Stimulated activated CD4-positive, alpha-beta T cell treated with anti-CD3 and anti-CD28 coated beads, TNF-alpha, amount 100 ng/mL, for 48 hours (primary cell): Measurements from ENCODE around the gene PPCDC.

Experiments used
- DNase-seq, 3 donors: peaks; one replicate each; pipeline ENCODE4 v3.0.0-alpha.2; 2020; ENCODE audit warnings: low read depth in 3 of 3

Gene PPCDC, protein sequence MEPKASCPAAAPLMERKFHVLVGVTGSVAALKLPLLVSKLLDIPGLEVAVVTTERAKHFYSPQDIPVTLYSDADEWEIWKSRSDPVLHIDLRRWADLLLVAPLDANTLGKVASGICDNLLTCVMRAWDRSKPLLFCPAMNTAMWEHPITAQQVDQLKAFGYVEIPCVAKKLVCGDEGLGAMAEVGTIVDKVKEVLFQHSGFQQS

DNA sequence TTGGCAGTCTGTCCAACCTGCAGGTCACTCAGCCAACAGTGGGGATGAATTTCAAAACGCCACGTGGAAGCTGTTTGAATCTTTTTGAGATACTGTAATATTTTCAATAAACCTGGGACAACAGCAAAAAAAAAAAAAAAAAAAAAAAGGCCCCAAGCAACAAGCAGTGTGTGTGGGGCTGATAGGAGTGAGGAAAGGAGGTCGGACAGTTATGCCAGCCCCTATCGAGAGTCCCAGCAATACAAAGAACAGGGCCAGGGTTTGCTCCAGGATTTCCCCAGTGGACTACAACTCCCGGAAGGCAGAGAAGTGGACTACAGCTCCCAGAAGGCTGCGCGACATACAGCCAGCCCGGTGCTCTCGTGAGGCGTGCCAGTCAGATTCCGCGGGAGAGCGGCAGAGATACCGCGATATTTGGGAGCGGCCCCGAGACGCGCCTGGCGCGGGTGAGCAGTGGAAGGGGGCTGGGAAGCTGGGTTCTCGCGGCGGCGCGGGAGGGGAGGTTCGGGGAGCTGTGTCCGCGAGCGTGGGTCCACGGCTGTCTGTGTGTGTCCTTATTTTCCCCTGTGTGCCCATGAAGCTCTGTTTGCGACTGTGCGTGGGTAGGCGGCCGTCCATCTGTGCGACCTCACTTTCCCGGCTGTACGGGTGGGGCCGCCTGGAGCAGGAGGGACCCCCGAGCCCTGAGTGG lies at the start of gene PPCDC:
TSS of gene PPCDC (plus strand) at position 410 of the 691 bp plus-strand sequence. CDS start 4,729 bp downstream, outside the sequence.
- DNase-seq: peak; percentile 91 to 94 (median 94)

DNA sequence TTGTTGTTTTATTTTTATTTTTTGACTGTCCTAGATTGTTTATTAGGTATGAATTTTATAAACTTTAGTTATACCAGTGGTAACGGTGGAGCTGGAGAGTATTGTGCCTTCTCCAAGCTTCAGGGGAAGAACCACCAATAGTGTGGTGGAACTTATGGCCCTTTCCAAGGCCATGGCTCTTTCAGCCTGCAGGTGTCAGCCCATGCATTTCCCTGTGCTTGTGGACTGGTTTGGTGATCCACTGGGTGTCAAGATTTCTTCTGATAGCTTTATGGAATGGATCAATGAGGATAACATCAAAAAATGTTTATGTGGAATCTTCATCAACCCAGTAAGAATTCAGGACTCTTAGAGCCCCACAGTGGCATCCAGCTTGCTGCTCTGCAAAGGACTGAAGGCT lies 47.2 kb upstream of the PPCDC start:
- DNase-seq: no peak

DNA sequence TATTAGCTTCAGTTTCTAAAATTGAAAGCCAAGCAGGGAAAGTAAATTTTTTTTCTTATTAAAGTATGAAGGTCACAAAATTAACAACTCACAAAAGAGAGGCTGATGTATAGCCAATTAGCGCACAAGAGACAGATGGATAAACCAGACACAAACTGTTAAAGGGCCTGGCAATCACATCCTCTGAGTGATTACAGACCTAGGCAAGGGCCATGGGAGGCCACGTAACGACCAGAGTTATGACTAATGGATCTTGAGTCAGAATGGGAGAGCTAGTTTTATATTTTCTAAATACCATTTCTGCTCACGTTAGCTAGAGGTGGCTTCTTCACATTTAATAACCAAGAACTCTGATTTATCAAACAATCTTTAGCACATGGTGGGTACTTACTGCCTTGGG lies 45.8 kb upstream of the PPCDC start:
- no peak for DNase-seq

DNA sequence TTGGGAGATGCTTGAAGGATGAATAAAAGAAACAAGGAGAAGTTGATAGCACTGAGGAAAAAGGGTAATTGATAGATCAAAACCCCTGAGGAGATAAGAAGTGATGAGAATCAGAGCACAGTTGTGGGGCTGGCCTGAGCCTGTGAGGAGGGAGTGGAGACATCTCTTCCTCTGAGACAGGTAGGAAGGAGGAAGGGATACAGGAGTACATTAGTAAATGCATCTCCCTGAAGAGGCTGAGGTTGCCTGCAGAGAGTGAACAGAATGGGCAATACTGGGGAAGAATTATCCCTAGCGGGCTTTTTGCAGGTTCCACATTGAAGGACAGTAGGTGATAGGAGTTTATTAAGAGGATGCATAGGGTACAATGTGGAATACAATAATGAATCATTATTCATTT lies 45.3 kb upstream of the PPCDC start:
- DNase-seq: no peak

DNA sequence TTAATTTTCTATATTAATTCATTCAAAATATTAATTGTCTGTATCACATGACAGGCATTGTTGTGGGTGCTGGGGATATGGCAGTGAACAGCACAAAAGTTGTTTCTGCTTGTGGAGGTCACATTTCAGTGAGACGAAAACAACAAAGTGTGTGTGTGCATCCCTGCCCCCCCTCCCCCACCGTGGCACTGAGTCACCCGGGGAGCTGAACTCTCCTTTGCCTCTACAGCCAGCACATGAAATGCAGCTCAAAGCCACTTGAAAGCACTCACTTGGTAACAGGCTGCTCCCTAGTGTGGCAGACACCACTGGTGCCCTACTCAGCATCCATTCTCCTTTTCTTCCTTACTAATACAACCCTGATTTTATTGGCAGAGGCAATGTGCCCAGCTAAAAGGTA lies 44.9 kb upstream of the PPCDC start:
- peak in 2 of 3 donors; percentile 52 to 68 for DNase-seq

DNA sequence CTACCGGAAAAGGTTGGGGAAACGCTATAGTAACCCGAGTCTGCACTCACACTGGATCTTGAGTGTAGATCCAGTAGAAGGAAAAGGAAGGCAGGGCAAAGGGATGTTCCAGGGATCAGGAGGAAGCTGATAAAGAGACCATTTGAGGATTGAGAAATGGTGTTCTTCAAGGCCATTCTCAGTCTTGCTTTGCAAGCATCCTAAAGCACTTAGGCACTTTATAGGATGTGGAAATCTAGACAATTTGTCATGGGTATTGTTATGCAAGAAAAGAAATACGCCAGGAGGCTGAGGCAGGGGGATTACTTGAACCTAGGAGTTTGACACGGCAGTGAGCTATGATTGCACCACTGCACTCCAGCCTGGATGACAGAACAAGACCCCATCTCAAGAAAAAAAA lies 41.2 kb upstream of the PPCDC start:
- DNase-seq: no peak

DNA sequence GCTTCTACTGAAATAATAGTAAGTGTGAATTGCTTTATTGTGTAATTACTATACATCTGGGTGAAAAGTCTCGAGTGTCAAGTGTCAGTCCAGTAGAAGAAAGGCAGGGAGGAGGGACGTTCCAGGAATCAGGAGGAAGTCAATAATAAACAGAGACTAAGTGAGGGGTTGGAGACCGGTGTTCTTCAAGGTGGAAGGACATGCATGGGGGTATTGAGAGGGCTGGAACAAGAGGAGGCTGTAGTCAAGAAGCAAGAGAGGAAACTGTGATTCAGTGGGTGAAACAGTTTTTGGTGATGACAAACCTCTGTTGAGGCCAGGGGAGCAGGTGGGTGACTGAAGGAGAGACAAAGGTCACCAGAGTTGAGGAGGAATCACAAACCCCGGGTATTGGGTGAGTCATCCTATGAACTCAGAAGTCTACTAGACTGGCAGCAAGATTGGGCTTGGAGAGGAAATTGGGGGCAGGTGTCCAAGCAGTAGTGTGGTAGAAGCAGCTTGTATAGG lies 39.6 kb upstream of the PPCDC start:
- peak; percentile 36 to 66 (median 46) for DNase-seq

DNA sequence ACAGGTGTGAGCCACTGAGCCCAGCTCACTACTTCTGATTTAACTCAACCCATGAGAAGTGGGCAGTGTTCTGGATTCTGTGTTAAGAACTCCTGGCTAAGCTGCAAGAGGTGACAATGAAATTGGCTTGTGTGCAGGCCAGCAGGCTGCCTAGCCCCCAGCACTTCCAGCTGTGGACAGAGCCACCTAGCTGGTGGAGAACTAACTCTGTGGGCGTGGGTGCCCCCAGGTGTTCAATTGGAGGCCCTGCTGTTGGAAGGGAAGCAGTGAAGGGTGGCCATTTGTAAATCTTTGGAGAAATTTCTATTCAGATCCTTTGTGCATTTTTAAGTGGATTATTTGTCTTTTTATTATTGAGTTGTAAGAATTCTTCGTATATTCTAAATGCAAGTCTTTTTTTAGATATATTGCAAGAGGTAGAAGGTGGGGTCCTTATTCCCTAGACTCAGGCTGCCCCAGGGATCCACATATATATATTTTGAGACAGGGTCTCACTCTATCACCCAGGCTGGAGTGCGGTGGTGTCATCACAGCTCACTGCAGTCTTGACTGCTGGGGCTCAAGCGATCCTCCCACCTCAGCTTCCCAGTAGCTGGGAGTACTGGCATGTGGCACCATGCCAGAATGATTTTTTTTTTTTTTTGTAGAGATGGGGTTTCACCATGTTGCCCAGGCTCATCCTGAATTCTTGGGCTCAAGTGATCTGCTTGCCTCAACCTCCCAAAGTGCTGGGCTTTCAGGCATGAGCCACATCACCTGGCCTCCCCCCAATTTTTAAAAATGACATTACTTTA lies 35.2 kb upstream of the PPCDC start:
- peak in 1 of 3 donors; percentile 25 for DNase-seq

DNA sequence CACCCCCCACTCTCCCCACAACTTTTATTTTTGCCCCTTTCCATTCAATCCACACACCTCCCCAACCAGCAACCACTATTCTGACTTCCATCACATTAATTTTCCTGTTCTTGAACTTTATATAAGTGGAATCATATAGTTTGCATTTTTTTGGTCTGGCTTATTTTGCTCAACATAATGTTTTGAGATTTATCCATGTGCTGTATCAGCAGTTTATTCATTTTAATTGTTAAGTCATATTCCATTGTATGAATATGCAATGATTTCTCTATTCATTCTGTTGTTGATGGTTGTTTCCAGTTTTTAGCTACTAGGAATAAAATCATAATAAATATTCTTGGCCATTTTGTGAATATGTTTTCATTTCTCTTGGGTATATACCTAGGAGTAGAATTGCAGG lies 33.9 kb upstream of the PPCDC start:
- no peak for DNase-seq

DNA sequence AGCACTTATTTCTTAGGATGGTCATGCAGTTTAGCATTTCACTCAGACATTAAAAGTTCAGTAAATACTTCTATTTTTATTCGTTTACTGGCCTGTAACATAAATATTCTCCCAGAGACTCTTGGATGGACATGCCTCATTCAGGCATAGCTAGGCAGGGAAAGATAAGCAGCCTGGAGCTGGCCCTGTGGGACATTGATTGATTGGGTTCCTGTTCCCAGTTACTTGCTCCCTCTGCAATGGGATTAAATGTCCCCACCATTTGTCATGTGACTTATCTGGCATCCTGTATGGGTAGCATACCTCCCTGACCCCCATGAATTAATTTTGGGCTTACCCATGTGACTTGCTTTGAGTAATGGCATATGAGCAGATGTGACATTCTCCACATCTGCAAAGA lies 30.8 kb upstream of the PPCDC start:
- no peak for DNase-seq

DNA sequence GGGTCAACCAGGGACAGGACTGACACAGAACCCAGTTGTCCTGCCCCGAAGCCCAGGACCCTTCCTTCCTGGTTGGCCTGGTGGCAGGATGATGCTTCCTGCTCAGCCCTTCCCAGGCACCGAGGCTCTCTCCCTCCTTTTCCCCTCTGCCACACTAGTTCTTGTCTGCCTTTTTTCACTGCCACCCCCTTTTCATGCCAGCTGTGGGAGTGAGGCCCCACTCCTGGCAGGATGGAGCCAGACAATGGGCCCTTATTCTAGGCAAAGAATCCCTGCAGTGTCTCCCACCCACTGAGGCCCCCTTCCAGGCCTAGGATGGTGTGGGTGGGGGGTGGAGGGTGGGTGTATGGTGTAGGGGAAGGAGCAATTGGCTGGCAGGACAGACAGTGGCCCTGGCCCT lies 29.2 kb upstream of the PPCDC start:
- DNase-seq: no peak

DNA sequence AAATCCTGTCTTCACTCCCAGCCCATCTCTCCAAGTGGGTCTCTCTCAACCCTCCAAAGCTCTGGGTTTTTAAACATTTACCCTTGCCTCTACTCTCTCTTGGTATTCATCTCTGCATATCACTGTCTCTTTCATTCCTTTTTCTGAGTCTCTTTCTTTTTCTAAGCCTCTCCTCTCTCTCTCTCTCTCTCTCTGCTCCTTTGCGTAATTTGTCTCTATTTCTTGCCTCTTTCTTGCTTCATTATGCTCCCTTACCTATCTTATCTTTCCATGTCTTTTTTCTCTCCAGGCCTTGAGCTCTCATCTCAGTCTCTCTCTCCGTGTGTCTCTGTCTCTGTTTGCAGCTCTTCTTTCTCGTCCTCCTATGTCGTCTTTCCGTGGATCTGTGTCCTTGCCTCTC lies 28.7 kb upstream of the PPCDC start:
- DNase-seq: no peak

DNA sequence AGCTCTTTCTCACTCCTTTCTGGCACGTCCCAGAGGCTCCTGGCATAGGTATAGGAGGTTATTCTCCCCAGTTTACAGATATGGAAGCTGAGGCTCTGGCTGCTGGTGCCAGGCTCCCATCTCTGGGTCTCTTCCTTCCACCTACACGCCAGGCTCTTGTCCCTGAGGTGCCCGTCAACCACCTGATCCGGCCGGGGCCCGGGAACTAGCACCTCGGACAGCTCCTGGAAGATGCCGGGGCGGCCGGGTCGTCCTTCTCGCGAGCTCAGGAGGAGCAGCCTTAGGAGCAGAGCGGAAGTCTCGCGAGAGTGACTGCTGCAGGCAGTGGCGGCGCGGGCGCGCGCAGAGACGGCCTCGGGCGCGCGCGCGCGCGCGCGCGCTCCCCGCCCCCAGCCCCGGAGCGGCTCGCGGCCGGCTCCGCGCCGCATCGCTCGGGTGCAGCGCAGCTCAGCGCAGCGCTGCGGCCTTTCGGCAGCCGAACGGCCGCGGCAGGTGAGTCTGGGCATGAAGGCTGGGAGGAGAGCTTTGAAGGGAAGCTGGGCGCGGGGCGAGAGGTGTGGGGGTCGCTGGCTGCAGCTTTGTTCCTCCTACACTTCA lies 28.1 kb upstream of the PPCDC start, which contains the start of gene SCAMP5:
TSS of gene SCAMP5 (plus strand) at position 382 of the 597 bp plus-strand sequence. CDS start 16,277 bp downstream, outside the sequence.
- DNase-seq: peak; percentile 88 to 95 (median 92)

DNA sequence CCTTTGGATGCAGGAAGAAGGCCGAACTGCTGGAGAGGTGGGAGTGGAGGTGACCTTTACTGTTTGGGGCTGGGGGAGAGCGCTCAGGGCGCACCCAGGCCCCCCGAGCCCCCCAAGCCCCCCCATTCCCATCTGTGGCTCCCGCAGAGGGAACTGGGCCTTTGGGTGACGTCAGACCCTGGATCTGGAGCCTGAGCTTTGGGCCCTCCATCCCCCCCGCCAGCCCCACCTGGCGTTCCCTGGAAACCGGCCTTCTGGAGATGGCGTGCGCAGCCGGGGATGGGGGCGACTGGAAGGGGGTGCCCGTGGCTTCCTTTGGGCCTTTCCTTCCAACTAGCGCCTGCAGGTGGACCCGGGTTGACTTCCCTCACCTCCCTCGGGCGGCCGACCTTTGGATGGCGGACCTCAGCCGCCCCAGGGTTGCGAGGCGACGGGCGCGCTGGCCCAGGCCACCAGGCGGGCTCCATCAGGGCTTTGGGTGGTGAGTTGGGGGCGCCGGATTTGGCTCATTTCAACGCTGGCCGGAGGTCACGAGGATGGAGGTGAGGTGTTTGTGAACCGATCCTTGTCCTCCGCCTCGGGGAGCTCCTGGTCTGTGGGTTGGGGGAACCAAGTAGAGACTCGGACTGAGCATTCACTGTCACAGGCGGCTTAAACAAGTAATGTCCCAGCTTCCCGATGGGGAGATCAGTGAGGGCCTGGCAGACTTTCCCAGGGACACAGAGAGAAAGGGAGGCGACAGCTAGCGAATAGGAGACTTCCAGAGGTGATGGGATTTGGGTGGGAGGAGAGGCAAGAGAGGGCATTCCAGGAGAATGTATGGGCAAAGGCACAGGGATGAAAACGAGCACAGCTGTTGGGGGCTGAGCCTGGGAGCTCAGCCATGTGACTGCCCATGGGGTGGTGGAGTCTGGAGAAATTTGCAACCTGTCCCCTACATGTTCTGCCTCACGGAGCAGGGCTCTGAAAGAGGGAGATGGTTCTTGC lies 27.3 kb upstream of the PPCDC start:
- no peak for DNase-seq

DNA sequence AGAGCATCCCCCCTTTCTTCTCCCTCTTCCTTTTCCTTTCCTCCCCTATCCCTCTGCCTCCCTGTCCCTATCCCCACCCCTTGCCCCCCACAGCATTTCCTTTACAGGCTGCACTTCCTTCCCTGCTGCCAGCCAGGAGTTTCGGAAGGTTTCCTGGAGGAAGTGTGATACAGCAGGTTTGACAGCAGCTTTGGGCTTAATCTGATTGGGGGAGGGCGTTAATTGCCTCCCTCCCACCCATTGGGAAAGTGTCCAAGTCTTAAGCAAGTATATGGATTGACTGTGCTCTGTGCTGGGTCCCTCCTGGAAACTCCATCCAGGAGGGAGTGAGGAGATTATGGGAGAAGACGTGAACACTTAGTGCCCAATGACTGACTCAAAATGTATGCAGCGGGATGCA lies 26.2 kb upstream of the PPCDC start:
- DNase-seq: no peak

DNA sequence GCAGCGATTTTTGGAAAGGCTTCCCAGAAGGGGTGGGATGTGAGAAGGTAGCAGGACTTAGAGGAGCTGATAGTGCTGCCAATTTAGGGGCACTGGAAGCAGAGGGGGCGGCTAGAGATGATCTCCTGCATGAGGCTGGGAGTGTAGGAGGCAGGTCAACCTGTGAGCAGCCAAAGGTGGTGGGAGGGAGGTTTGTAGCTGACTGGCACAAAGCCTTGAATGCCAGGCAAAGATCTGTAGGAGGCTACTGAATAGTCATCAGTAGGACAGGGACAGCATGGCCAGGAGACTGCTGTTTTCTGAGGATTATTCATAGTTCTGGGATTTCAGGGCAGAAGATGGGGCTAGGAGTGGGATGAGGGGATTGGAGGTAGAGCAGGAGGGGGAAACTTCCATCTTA lies 25.8 kb upstream of the PPCDC start:
- no peak for DNase-seq

DNA sequence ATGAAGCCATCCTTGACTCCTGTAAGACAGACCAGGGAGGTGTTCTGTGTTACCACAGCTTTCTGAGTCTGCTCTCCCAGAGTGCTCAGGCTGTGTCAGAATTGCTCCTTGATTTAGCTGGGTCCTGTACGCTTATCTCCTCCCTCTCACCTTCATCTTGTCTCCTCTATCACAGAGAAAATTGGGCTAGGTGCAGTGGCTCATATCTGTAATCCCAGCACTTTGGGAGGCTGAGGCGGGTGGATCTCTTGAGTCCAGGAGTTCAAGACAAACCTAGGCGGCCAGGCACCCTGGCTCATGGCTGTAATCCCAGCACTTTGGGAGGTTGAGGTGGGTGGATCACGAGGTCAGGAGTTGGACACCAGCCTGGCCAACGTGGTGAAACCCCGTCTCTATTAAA lies 22.1 kb upstream of the PPCDC start:
- DNase-seq: no peak

DNA sequence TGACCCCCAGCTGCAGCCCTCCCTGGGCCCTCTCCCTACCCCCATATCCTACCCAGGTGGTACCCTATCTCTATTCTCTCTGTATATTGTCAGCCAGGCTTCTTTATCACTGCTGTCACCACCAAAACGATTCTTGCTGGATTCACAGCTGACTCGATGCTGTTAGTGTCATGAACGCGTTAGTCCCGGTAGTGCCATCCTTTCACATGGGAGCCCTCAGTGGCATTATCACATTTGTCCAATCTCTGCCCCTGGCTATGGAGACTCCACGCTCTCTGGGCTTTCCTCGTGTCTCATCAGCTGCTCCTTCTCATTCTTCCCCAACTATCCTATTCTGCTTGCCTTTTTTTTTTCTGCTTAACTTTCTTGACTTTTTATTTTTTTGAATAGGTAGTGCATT lies 21.0 kb upstream of the PPCDC start:
- DNase-seq: no peak

DNA sequence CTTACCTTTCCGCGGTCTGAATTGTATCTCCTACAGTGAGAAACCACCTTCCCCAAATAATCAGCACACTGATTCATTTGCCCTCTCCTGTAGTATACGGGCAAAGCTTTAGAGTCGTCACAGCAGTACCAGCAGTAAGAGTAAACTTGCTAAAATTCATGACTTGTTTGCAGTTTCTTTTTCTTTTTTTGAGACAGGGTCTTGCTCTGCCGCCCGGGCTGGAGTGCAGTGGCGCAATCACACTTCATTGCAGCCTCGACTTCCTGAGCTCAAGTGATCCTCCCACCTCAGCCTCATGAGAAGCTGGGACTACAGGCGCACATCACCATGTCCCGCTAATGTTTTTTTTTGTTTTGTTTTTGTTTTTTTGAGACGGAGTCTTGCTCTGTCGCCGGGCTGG lies 16.2 kb upstream of the PPCDC start:
- no peak for DNase-seq

DNA sequence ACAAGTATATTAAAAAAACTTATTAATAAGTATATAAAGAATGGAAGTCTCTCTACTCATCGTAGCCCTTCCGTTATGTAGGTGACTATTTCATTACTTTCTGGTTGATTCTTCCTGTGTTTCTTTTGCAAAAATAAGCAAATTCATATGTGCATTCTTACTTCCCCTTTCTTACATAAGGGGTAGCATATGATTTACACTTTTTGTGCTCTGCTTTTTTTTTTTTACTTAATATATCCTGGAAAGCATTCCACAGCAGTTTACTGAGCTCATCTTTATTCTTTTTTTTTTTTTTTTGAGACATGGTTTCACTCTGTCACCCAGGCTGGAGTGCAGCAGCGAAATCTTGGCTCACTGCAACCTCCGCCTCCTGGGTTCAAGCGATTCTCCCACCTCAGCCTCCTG lies 15.2 kb upstream of the PPCDC start:
- no peak for DNase-seq
